GM12892 (cell line): ENCODE data around the gene ATR.

ENCODE experiments used
- POLR2A ChIP-seq: IDR thresholded peaks from 2 replicates; pipeline ENCODE4 v1.6.1; 2011; ENCODE audit warnings: low read depth, low read length, control low read depth
- POLR2AphosphoS5 ChIP-seq: IDR thresholded peaks from 2 replicates; pipeline ENCODE4 v1.6.1; 2011; ENCODE audit warnings: low read depth, low read length, control low read depth

DNA sequence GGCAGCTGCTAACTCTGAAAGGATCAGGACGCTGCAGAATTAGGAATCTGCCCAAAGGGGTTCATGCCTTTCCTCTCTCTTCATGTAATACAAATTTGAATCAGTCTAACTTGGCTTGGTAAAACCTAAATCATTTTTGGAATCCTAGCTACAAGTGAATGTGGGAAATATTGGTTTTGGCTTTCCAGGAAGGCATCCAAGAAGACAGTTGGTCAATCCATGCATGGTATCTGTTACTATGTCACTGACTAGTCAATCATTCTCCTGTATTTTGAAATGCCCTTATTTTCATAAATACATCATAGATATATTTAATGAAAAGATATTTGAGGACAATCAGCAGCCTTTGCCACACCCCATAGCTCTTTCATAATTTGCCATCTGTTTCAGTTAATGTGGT, 10.2 kb upstream of the ATR start:
- TF ChIP-seq POLR2A (no peak), POLR2AphosphoS5 (no peak)
